Measurements from ENCODE around the gene TMTC2.

GRCh38 chr12:82745807-82746206, 59.1 kb downstream of the TMTC2 start:
- TF ChIP-seq RAD21 (IDR thresholded peaks at IDR 0.05; ENCODE audit: low read depth) (no peak), CREB1 (IDR thresholded peaks at IDR 0.05; ENCODE audit: low read depth) (no peak), EP300 (IDR thresholded peaks at IDR 0.05; ENCODE audit: borderline replicate concordance) (no peak), TAF1 (IDR thresholded peaks at IDR 0.05; ENCODE audit: low read depth) (no peak), TCF12 (IDR thresholded peaks at IDR 0.05; ENCODE audit: low read depth) (no peak), MAX (IDR thresholded peaks at IDR 0.05) (no peak)
